ENCODE results near the gene ZNF267. TPM values are rescaled to one million over a fixed set of nuclear protein-coding genes. Genes with fewer than 3 reads are reported as not detected.
"Not testable (repeated sequence)": the region's sequence is repeated elsewhere in the genome, so short reads cannot be mapped to it uniquely, and the experiment has no call there.

Gene ZNF267
- total RNA-seq, 1 experiment from 2014 or later, result 5.4 TPM

DNA sequence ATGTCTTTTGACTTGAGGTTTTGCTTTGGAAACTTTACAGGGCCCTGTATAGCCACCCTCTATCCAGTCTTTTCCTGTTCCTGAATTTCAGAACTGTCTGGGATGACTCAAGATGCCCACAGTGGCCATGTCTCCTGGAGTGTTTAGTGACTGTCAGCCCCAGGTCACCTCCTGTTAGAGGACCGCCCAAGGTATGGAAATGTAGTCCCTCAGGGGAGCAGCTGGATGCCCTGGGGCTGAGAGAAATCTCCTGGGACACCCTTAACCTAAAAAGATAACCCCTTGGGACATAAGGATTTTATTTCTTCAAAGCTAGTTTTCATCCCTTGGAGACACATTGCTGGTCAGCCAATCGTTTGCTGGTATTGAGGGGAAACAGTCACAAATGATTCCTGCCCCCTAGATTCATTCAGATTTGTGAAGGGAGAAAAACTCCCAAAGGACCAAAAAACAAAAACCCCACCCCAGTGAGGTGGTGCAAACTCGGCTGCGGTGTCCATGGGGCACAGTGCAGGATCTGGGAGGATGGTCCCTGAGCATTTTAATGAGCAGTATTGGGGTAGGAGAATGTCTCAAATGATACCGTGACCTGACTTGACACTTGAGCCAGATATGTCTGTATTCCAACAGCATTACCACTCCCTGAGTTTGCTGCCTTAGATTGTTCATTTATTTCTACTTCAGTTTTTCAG, 1.7 kb downstream of the ZNF267 start:
- DNase-seq, result no peak
- peaks cover 56% of the 10 kb centered on the region for H3K36me3 ChIP-seq
- no peaks in the 10 kb centered on the region for H3K27me3 ChIP-seq
- H3K4me3 ChIP-seq, result peak overlapping the region; percentile 93
- H3K9me3 ChIP-seq, result peaks cover 10% of the 10 kb centered on the region

DNA sequence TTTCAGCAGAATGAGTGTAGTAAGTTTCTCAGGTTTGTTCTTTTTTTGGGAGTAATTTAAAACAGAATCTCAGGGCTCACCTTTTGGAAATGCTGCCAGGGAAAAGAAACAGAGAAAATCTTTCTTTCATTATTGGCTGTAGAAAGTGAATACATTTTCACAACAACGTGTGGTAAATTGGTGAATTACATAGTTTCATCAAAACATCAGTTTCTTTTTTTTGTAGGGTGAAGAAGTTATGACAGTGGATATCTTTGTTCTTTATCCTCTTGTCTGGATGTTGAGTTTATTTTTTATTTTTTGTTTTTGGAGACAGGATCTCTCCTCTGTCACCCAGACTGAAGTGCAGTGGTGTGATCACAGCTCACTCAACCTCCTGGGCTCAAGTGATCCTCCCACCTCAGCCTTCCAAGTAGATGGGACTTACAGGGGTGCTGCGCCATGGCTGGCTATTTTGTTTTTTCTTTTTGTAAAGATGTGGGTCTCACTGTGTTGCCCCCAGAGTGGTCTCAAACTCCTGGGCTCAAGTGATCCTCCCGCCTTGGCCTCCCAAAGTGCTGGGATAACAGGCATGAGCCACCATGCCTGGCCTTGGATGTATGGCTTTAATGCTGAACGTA, 2.4 kb downstream of the ZNF267 start:
- DNase-seq, result no peak
- no peaks in the 10 kb centered on the region for H3K27me3 ChIP-seq
- H3K9me3 ChIP-seq, result peaks cover 16% of the 10 kb centered on the region
- no peak overlapping the region for H3K4me3 ChIP-seq
- peaks cover 64% of the 10 kb centered on the region for H3K36me3 ChIP-seq

DNA sequence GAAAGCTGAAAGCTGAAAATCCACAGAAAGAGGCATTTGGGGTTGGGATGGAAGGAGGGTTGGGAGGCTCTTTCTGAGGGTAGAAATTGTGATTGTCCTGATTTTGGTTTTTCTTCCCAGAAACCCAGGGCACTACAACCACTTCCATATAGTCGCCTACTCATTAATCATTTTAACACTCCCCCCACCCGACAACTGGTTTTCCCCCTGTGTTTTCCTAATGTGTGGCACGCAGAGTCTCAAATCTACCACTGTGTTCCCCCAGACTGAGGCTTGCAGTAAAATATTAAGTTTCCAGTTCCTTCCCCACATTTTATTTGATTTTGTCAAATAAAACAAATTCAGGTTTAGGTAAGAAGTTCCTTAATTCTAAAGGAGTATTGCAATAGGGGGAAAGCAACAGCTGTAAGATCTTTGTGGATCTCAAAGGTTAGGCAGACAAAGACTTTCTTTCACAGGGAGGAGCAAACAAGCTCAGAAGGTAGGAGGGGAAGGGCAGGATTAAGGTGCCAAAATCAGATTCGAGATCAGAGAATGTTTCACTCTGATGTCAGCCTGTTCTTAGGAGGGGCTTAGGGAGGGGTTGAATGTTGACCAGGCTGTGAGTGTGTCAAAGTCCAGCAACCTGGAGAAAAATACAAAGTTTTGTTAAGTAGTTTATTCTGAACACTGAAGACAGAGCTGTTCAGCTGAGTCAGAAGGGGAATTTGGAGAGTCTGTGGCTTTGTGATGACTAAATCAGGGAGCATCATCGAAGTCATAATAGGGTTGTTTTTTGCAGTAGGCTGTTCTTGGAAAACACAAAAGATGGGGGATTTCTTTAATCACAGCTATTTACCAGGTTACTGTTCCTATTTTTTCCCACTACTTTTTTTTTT, 3.6 kb downstream of the ZNF267 start:
- DNase-seq, result peak; percentile 65
- Histone ChIP-seq H3K9me3 (peaks cover 21% of the 10 kb centered on the region), H3K4me3 (peak overlapping the region; percentile 3; the same call in 1 of the 2 replicates), H3K27me3 (no peaks in the 10 kb centered on the region), H3K36me3 (peaks cover 76% of the 10 kb centered on the region)

DNA sequence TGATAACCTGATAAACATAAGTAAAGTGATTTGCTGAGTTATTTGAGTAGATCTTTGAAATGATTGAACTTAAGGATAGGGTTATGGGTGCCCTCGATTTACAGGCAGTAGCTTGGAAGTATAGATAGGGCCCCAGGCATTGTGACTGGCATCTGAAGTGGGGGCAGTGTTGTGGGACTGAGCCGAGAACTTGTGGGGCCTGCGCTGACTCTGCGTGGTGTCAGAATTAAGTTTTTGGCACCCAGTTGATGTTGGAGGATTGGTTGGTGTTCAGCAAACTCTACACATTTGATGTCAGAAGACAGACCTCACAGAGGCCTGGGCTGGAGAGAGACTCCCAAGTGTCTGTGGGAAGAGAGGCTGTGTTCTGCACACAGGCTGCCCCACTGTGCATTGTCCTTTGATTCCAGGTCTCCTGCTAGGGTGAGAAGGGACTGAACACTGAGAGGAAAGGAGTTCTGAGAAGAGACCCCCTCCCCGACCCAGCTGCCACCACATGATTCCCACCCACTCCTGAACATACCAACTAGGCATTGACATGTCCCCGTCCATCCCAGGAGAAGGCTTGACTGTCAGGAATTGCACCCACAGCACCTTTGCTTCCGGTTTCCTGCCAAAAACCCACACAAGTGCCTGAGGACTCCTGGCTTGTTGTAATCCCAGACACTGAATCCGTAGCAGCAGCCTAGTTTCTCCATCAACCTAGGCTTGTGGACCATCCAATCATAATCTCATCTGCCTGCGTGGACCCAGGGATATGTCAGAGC, 4.5 kb downstream of the ZNF267 start:
- peaks cover 84% of the 10 kb centered on the region for H3K36me3 ChIP-seq
- H3K4me3 ChIP-seq, result no peak overlapping the region
- H3K9me3 ChIP-seq, result peaks cover 29% of the 10 kb centered on the region
- H3K27me3 ChIP-seq, result no peaks in the 10 kb centered on the region
- no peak for DNase-seq

DNA sequence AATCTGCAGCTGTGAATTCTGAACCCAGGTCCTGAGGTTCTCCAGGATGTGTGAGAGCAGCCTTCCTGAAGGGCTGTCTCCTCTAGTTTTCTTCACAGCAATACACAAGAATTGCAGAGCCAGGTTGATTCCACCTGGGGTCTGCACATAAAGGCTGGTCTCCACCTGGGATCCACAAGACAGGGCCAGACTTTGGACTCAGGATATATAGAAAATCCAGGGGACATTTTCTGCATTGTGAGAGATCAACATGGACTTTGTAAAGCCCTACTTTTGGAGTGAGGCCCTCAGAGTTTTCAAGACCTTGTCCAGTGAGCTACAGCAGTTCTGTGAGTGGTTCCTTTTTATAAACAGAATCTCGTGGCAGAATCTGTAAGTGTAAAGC, 6.3 kb downstream of the ZNF267 start:
- DNase-seq, result no peak
- Histone ChIP-seq H3K36me3 (peaks cover 97% of the 10 kb centered on the region), H3K27me3 (no peaks in the 10 kb centered on the region), H3K9me3 (peaks cover 33% of the 10 kb centered on the region), H3K4me3 (no peak overlapping the region)

DNA sequence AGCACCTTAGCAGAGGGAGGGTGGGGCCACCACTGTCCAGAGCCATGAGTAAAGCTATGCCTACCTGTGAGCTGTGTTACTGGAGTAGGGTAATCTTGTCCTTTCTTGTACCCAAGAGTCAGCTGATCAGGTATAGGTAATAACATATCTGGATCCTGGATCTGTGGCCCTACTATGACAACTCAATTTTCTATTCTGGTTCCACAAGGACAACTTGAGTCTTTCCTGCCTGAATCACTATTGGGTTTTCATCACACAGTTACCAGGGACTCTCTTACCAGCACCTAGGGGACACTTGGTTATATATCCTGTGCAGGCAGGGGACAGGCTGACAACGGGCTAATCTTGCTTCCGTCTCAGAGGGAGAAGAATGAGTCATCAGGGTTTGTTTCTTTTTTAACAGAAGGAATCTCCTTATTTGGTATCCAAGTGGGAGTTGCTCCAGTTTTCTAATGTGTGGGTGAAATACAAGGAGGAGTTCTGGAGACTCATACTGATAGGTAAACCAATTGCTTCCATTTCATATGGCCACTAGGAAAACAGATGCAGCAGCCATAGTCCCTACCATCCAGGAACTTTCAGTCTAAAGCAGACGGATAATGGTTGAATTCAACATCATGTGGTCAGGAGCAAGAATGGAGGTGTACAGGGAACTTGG, 6.8 kb downstream of the ZNF267 start:
- Histone ChIP-seq H3K27me3 (no peaks in the 10 kb centered on the region), H3K9me3 (peaks cover 33% of the 10 kb centered on the region), H3K4me3 (no peak overlapping the region), H3K36me3 (peaks cover 97% of the 10 kb centered on the region)
- DNase-seq, result peak; percentile 34

DNA sequence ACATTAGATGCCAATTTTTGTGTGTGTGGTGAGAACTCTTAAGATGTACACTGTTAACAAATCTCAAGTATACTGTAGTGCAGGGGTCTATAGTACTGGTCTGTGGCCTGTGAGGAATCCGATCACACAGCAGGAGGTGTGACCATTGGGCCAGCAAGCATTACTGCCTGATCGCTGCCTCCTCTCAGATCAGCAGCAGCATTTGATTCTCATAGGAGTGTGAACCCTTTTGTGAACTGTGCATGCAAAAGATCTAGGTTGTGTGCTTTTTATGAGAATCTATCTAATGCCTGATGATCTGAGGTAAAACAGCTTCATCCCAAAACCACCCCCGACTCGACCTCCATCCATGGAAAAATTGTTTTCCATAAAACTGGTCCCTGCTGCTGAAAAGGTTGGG, 12.6 kb downstream of the ZNF267 start:
- Histone ChIP-seq H3K4me3 (no peak overlapping the region), H3K36me3 (peaks cover 97% of the 10 kb centered on the region), H3K9me3 (peaks cover 49% of the 10 kb centered on the region), H3K27me3 (no peaks in the 10 kb centered on the region)
- DNase-seq, result no peak

DNA sequence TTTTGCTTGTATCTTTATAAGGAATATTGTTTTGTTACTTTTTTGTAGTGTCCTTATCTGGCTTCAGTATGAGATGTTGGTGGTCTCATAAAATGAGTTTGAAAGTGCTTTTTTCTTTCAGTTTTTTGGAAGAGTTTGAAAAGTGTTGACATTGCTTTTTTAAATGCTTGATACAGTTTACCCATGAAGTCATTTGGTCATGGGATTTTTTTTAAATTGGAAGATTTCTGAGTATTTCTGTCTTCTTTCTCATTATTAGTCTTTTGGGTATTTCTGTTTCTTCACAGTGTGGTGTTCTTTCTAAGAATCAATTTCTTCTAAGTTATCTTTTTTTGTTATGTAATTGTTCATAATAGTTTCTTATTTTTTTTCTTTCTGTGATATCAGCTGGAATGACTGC, 15.1 kb downstream of the ZNF267 start:
- no peak overlapping the region for H3K4me3 ChIP-seq
- no peaks in the 10 kb centered on the region for H3K27me3 ChIP-seq
- peaks cover 98% of the 10 kb centered on the region for H3K36me3 ChIP-seq
- DNase-seq, result no peak
- peaks cover 42% of the 10 kb centered on the region for H3K9me3 ChIP-seq

DNA sequence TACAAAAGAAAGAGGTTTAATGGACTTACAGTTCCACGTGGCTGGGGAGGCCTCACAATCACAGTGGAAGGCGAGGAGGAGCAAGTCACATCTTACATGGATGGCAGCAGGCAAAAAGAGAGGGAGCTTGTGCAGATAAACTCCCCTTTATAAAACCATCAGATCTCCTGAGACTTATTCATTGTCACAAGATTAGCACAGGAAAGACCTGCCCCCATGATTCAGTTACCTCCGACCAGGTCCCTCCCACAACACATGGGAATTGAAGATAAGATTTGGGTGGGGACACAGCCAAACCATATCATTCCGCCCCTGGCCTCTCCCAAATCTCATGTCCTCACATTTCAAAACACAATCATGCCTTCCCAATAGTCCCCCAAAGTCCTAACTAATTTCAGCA, 18.5 kb downstream of the ZNF267 start:
- DNase-seq, H3K4me3 ChIP-seq, H3K27me3 ChIP-seq: not testable (repeated sequence)
- H3K9me3 ChIP-seq, result peaks cover 53% of the 10 kb centered on the region
- H3K36me3 ChIP-seq, result peaks cover 98% of the 10 kb centered on the region

DNA sequence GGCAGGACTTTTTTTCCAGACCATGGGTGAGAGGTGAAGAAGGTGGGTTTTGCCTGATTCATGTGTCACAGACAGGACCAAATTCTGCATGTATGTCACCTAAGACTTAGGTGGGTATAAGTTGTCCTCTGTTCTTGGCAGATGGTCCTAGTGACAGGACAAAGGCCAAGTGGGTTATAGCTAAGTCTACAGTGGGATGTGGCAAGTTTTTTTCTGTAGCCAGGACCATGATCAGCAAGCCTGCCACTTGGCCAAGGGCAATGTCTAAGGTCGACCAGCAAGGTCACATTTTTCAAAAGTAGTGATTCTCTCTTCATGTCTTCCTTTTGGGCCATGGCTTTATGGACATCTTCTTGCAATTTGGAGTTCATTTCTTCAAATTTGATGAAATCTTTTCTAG, 20.2 kb downstream of the ZNF267 start:
- no peak overlapping the region for H3K4me3 ChIP-seq
- no peaks in the 10 kb centered on the region for H3K27me3 ChIP-seq
- peaks cover 51% of the 10 kb centered on the region for H3K9me3 ChIP-seq
- peaks cover 99% of the 10 kb centered on the region for H3K36me3 ChIP-seq
- no peak for DNase-seq

DNA sequence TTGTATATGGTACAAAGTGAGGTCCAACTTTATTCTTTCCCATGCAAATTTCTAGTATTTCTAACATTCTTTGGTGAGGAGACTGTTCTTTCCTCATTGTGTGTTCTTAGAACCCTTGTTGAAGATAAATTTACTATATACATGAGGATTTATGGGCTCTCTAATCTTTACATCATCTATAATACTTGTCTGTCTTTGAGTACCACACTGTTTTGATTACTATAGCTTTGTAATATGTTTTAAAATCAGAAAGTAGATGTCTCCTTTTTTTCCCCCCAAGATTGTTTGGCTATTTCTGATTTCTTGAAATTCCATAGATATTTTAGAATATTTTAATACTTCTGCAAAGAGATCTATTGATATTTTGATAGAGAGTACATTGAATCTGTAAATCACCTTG, 23.7 kb downstream of the ZNF267 start:
- Histone ChIP-seq H3K4me3 (no peak overlapping the region), H3K27me3 (no peaks in the 10 kb centered on the region), H3K9me3 (peaks cover 37% of the 10 kb centered on the region), H3K36me3 (peaks cover 83% of the 10 kb centered on the region)
- no peak for DNase-seq

DNA sequence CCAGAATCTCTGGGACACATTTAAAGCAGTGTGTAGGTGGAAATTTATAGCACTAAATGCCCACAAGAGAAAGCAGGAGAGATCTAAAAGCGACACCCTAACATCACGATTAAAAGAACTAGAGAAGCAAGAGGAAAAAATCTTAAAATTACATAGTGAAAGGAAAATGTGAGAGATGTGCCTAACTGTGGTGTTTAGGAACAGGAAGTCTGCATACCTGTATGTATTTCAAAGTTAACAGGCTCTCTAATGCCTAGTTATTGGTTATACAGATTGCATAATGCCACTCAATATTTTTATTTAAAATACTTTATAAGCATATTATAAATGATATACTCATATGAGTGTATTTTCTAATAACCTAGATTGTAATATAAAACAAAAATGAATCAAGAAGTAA, 25.9 kb downstream of the ZNF267 start:
- DNase-seq, result no peak
- H3K9me3 ChIP-seq, result peaks cover 49% of the 10 kb centered on the region
- peaks cover 65% of the 10 kb centered on the region for H3K36me3 ChIP-seq
- H3K27me3 ChIP-seq, result no peaks in the 10 kb centered on the region
- H3K4me3 ChIP-seq, result no peak overlapping the region

DNA sequence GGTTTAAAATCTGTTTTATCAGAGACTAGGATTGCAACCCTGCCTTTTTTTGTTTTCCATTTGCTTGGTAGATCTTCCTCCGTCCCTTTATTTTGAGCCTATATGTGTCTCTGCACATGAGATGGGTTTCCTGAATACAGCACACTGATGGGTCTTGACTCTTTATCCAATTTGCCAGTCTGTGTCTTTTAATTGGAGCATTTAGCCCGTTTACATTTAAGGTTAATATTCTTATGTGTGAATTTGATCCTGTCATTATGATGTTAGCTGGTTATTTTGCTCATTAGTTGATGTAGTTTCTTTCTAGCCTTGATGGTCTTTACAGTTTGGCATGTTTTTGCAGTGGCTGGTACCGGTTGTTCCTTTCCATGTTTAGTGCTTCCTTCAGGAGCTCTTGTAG, 31.0 kb downstream of the ZNF267 start:
- H3K27me3 ChIP-seq, DNase-seq, H3K4me3 ChIP-seq: not testable (repeated sequence)
- peaks cover 41% of the 10 kb centered on the region for H3K36me3 ChIP-seq
- peaks cover 57% of the 10 kb centered on the region for H3K9me3 ChIP-seq

DNA sequence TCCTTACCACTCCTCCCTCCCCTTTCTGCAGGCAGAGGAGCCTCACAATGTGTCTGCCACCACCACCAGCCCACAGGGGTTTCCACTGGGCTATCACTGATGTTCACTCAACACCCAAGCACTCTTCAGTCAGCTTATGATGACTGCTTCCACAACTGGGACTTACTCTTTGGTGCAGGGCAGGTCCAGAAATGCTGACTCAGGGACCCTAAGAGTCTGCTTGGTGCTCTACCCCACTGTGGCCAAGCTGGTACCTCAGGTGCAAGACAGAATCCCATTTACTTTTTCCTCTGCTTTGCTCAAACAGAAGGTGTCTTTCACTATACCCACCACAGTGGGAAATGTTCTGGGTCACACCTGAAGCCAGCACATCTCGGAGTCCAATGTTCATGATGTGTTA, 40.1 kb downstream of the ZNF267 start:
- Histone ChIP-seq H3K36me3 (peaks cover 75% of the 10 kb centered on the region), H3K4me3 (no peak overlapping the region), H3K9me3 (peaks cover 91% of the 10 kb centered on the region), H3K27me3 (no peaks in the 10 kb centered on the region)
- DNase-seq, result no peak

DNA sequence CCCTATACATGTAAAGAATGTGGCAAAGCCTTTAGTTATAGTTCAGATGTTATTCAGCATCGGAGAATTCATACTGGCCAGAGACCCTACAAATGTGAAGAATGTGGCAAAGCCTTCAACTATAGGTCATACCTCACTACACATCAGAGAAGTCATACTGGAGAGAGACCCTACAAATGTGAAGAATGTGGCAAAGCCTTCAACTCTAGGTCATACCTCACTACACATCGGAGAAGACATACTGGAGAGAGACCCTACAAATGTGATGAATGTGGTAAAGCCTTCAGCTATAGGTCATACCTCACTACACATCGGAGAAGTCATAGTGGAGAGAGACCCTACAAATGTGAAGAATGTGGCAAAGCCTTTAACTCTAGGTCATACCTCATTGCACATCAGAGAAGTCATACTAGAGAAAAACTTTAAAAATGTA, 42.5 kb downstream of the ZNF267 start:
- no peak for DNase-seq
- H3K36me3 ChIP-seq, result peaks cover 81% of the 10 kb centered on the region

DNA sequence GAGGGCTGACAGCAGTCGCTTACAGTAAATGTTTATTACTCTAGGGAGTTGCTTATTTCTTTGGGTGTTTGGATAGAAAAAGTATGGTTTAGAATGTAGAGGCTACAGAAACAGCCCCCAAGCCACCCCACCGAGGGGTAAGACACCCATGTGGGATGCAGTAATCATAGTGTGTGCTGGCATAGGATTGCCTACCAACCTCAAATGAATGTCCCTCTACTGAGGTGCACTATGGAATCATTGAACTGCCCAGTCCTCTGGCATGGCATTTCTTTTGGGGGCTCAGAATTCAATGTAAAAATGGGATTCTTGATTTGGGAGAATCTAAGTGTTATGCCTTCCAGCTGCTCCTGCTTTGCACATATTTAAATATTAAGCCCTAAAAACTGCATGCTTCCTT, 46.8 kb downstream of the ZNF267 start:
- no peak overlapping the region for H3K4me3 ChIP-seq
- H3K9me3 ChIP-seq, result peaks cover 38% of the 10 kb centered on the region
- DNase-seq, result no peak
- no peaks in the 10 kb centered on the region for H3K27me3 ChIP-seq
- peaks cover 41% of the 10 kb centered on the region for H3K36me3 ChIP-seq

More for the DNA sequence above, 42.5 kb downstream of the ZNF267 start:
- Histone ChIP-seq H3K9me3 (peaks cover 76% of the 10 kb centered on the region), H3K27me3 (no peaks in the 10 kb centered on the region), H3K4me3 (no peak overlapping the region)

Measured in MG63 (cell line).